Suprapubic skin (tissue), 4 donors: ENCODE measurements around the gene PPRC1. TPM values are rescaled to one million over a fixed set of nuclear protein-coding genes. Genes with fewer than 3 reads are reported as not detected.

ENCODE experiments used
- DNase-seq, 2 donors: peaks; one replicate each; pipeline ENCODE4 v3.0.0-alpha.2; 2019; ENCODE audit warnings: low spot score in 2 of 2
- H3K27ac ChIP-seq: fragments of 200-600 bp; sonication (generic); one replicate; pipeline ENCODE4 v1.5.1; 2019
- H3K27me3 ChIP-seq: fragments of 200-600 bp; sonication (generic); one replicate; pipeline ENCODE4 v1.5.1; 2019
- H3K36me3 ChIP-seq: fragments of 200-600 bp; sonication (generic); one replicate; pipeline ENCODE4 v1.5.1; 2019
- H3K4me1 ChIP-seq: fragments of 200-600 bp; sonication (generic); one replicate; pipeline ENCODE4 v1.5.1; 2019
- H3K4me3 ChIP-seq: fragments of 200-600 bp; sonication (generic); one replicate; pipeline ENCODE4 v1.5.1; 2019; ENCODE audit warnings: mild to moderate bottlenecking
- H3K9me3 ChIP-seq: fragments of 200-600 bp; sonication (generic); one replicate; pipeline ENCODE4 v1.5.1; 2019
- EP300 ChIP-seq: sonication (generic); formaldehyde crosslinking; IDR thresholded peaks from one replicate; pipeline ENCODE4 v1.6.1; 2017; ENCODE audit warnings: antibody characterized with exemption
- POLR2A ChIP-seq, 2 donors: fragments of 450-650 bp; IDR thresholded peaks; one replicate each; pipeline ENCODE4 v1.6.1; 2017; ENCODE audit warnings: antibody characterized with exemption in 2 of 2, mild to moderate bottlenecking in 2 of 2, moderate library complexity in 2 of 2
- POLR2AphosphoS5 ChIP-seq, 3 donors: sonication (generic); formaldehyde crosslinking; IDR thresholded peaks; one replicate each; pipeline ENCODE4 v1.6.1; 2017; ENCODE audit warnings: antibody characterized with exemption in 3 of 3
- WGBS: methylation state at CpG from one replicate; pipeline ENCODE4 v1.1.5; 2018; 5-methylcytosine and 5-hydroxymethylcytosine counted together
- total RNA-seq, 4 donors: library from RNA; depleted of rRNA; stranded (reverse); fragments of >200 nt; gene quantifications; one replicate each; pipeline ENCODE4 v1.1.0, GENCODE V29; 2016
- TF ChIP-seq, protein P1 (sequence below), 2 donors: fragments of 200-600 bp in 1 of 2; fragments of 450-650 bp in 1 of 2; sonication (generic) in 1 of 2; IDR thresholded peaks; one replicate each; pipeline ENCODE4 v1.5.1; 2016 to 2019; ENCODE audit warnings: antibody characterized with exemption in 2 of 2, mild to moderate bottlenecking in 1 of 2, moderate library complexity in 1 of 2

Gene PPRC1
- total RNA-seq, 4 donors from 2014 or later: 42.6 to 80.0 (median 55.2) TPM

DNA sequence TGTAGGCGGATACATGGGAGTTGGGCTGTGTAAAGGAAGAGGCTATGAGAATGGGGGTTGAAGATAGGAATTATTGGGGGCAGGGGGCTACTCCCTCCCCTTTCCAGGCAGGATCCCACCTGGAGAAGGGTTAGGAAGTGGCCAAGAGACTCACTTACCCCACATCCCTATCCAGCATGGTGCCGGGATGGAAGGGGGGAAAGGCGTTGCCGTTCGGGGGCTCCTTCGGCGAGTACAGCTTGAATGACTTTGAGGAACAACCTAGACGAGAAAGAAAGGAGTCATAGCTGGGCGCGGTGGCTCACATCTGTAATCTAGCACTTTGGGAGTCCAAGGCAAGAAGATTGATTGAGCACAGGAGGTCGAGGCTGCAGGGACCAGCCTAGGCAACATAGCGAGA, 21.6 kb upstream of the PPRC1 start:
- no peak overlapping the region for H3K27ac ChIP-seq

GRCh38 chr10:102112210-102112817, 20.5 kb upstream of the PPRC1 start:
- Histone ChIP-seq H3K4me3 (peak overlapping the region; percentile 73), H3K36me3 (peaks cover 46% of the 10 kb centered on the region), H3K27ac (peak overlapping the region; percentile 90), H3K27me3 (no peaks in the 10 kb centered on the region), H3K9me3 (no peaks in the 10 kb centered on the region), H3K4me1 (peaks cover 56% of the 10 kb centered on the region)
- no peak for DNase-seq
- WGBS: 36% methylated on average over 3 of the region's 3 CpGs
- TF ChIP-seq POLR2AphosphoS5 (IDR thresholded peaks at IDR 0.05) (no peak), POLR2A (IDR thresholded peaks at IDR 0.05) (no peak), EP300 (no peak)
- TF ChIP-seq, protein P1, sequence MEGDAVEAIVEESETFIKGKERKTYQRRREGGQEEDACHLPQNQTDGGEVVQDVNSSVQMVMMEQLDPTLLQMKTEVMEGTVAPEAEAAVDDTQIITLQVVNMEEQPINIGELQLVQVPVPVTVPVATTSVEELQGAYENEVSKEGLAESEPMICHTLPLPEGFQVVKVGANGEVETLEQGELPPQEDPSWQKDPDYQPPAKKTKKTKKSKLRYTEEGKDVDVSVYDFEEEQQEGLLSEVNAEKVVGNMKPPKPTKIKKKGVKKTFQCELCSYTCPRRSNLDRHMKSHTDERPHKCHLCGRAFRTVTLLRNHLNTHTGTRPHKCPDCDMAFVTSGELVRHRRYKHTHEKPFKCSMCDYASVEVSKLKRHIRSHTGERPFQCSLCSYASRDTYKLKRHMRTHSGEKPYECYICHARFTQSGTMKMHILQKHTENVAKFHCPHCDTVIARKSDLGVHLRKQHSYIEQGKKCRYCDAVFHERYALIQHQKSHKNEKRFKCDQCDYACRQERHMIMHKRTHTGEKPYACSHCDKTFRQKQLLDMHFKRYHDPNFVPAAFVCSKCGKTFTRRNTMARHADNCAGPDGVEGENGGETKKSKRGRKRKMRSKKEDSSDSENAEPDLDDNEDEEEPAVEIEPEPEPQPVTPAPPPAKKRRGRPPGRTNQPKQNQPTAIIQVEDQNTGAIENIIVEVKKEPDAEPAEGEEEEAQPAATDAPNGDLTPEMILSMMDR (IDR thresholded peaks at IDR 0.05): no peak

More for the DNA sequence above, 21.6 kb upstream of the PPRC1 start:
- no peaks in the 10 kb centered on the region for H3K27me3 ChIP-seq
- no peak overlapping the region for H3K4me3 ChIP-seq
- H3K9me3 ChIP-seq: no peaks in the 10 kb centered on the region
- WGBS: 90% methylated on average over 12 of the region's 12 CpGs
- DNase-seq: no peak
- peaks cover 46% of the 10 kb centered on the region for H3K4me1 ChIP-seq
- no peak for TF ChIP-seq POLR2AphosphoS5 (IDR thresholded peaks at IDR 0.05)
- TF ChIP-seq, protein P1 (IDR thresholded peaks at IDR 0.05): no peak
- no peak for TF ChIP-seq POLR2A (IDR thresholded peaks at IDR 0.05)
- TF ChIP-seq EP300: no peak
- peaks cover 55% of the 10 kb centered on the region for H3K36me3 ChIP-seq

DNA sequence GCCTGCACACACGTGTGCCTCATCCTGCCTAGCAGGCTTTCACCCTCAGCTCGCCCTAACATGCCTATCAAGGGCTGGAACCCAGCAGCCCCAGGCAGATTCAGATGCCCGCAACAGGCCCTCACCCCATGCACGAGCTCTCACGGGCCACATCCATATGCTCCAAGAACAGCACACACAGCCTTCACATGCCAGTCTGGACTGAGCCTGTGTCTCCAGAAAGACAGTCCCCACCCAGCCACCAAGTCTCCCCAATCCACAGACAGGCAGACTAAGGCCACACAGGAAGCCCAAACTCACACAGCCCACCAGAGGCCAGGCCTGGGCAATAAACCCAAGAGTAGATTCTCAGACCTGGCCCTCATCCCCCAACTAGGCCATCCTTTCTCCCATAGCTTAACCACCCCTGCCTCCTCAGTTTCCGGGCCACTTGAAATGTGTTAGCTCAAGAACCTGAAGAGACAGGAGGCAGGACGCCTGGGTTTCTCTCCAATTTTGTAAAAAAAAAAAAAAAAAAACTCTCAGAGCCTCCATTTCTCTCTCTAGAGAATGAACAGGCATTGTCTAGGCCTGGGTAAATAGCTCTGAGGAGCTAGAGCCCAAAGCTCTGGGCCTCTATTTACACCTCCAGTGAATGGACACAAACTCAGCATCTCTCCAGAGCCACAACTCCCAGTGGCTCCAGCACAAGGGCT, 19.4 kb upstream of the PPRC1 start:
- Histone ChIP-seq H3K27ac (peak overlapping the region; percentile 90), H3K27me3 (no peaks in the 10 kb centered on the region), H3K36me3 (peaks cover 35% of the 10 kb centered on the region), H3K9me3 (no peaks in the 10 kb centered on the region), H3K4me1 (peaks cover 67% of the 10 kb centered on the region), H3K4me3 (peak overlapping the region; percentile 73)
- WGBS: 22% methylated on average over 7 of the region's 7 CpGs
- TF ChIP-seq POLR2AphosphoS5 (IDR thresholded peaks at IDR 0.05): no peak
- TF ChIP-seq, protein P1 (IDR thresholded peaks at IDR 0.05): no peak
- DNase-seq: no peak

- no peaks in the 10 kb centered on the region for H3K9me3 ChIP-seq
- no peaks in the 10 kb centered on the region for H3K27me3 ChIP-seq
- TF ChIP-seq POLR2A (IDR thresholded peaks at IDR 0.05) (no peak), EP300 (no peak), POLR2AphosphoS5 (IDR thresholded peaks at IDR 0.05) (no peak)
- TF ChIP-seq, protein P1 (IDR thresholded peaks at IDR 0.05): no peak
- peaks cover 27% of the 10 kb centered on the region for H3K36me3 ChIP-seq
- H3K4me1 ChIP-seq: peaks cover 75% of the 10 kb centered on the region
- peak overlapping the region; percentile 73 for H3K4me3 ChIP-seq
- WGBS: 14% methylated on average over 1 of the region's 45 CpGs
- peak overlapping the region; percentile 90 for H3K27ac ChIP-seq
- peak in 1 of 2 donors; percentile 75 for DNase-seq
Observed at GRCh38 chr10:102113956-102114857, 18.6 kb upstream of the PPRC1 start.
